CD4-positive, CD25-positive, alpha-beta regulatory T cell (primary cell): ENCODE data around the gene RSAD1. TPM values are rescaled to one million over a fixed set of nuclear protein-coding genes. Genes with fewer than 3 reads are reported as not detected.

ENCODE experiments used
- ATAC-seq, 2 donors: fragments of 150-1000 bp; cut with Tn5 transposase; one replicate each; pipeline ENCODE4 v1.10.0; 2021; ENCODE audit warnings: low read depth in 2 of 2, moderate number of reproducible peaks in 2 of 2, moderate library complexity in 1 of 2
- DNase-seq, 3 donors: peaks; one replicate each; pipeline versions ENCODE4 v3.0.0 to v3.0.0-alpha.2; 2012 to 2022; ENCODE audit warnings: mixed read lengths in 1 of 3
- H3K27ac ChIP-seq: one replicate; pipeline ENCODE4 v1.7.0; 2013; ENCODE audit warnings: mild to moderate bottlenecking, low read length; ENCODE audit not compliant: insufficient read depth, poor library complexity, severe bottlenecking
- H3K27me3 ChIP-seq: one replicate; pipeline ENCODE4 v1.7.0; 2013; ENCODE audit warnings: low read length; ENCODE audit not compliant: control insufficient read depth, insufficient read depth
- H3K36me3 ChIP-seq: one replicate; pipeline ENCODE4 v1.7.0; 2013; ENCODE audit warnings: mild to moderate bottlenecking, low read length, moderate library complexity; ENCODE audit not compliant: control insufficient read depth, insufficient read depth
- H3K4me1 ChIP-seq: 2 replicates; pipeline ENCODE4 v1.7.0; 2013; ENCODE audit warnings: mild to moderate bottlenecking, low read length; ENCODE audit not compliant: insufficient read depth, control insufficient read depth, poor library complexity, severe bottlenecking
- H3K4me3 ChIP-seq: one replicate; pipeline ENCODE4 v1.7.0; 2013; ENCODE audit warnings: low read depth, mild to moderate bottlenecking, low read length, moderate library complexity
- H3K9me3 ChIP-seq, 2 experiments: 1 replicate in 1 of 2; 2 replicates in 1 of 2; pipeline ENCODE4 v1.7.0; 2013; ENCODE audit warnings: low read length in 2 of 2, mild to moderate bottlenecking in 1 of 2, moderate library complexity in 1 of 2; ENCODE audit not compliant: control insufficient read depth in 2 of 2
- H3K27ac Mint-ChIP-seq, 3 donors: one replicate each; pipeline ENCODE4 v1.8.0; 2020 to 2022; ENCODE audit warnings: mild to moderate bottlenecking in 3 of 3, mixed read lengths in 3 of 3, moderate library complexity in 2 of 3
- H3K27me3 Mint-ChIP-seq: one replicate; pipeline ENCODE4 v1.8.0; 2022; ENCODE audit warnings: mild to moderate bottlenecking, mixed read lengths
- H3K36me3 Mint-ChIP-seq: one replicate; pipeline ENCODE4 v1.8.0; 2020; ENCODE audit warnings: mixed read lengths
- H3K4me1 Mint-ChIP-seq, 4 donors: one replicate each; pipeline ENCODE4 v1.8.0; 2020 to 2022; ENCODE audit warnings: mixed read lengths in 4 of 4, mild to moderate bottlenecking in 1 of 4
- H3K4me3 Mint-ChIP-seq, 4 donors: one replicate each; pipeline ENCODE4 v1.8.0; 2020 to 2022; ENCODE audit warnings: mild to moderate bottlenecking in 4 of 4, mixed read lengths in 4 of 4, moderate library complexity in 3 of 4
- H3K9me3 Mint-ChIP-seq, 7 donors: one replicate each; pipeline ENCODE4 v1.8.0; 2020 to 2022; ENCODE audit warnings: mixed read lengths in 7 of 7, mild to moderate bottlenecking in 3 of 7, moderate library complexity in 2 of 7
- polyA plus RNA-seq, 4 donors: library from polyadenylated mRNA; unstranded; fragments of 300-500 nt; fragmentation: Illumina TruSeq; gene quantifications; one replicate each; pipeline ENCODE4 v1.2.3, GENCODE V29; 2021
- total RNA-seq: library from RNA; stranded (reverse); gene quantifications from one replicate; pipeline ENCODE4 v1.2.3, GENCODE V29; 2022

The RSAD1 gene
- total and polyA plus RNA-seq, 5 donors from 2014 or later = 43.3 to 53.4 (median 45.3) TPM

- H3K4me1 ChIP-seq = no peaks in the 10 kb centered on the region
Measured at GRCh38 chr17:50451943-50452629, 26.6 kb upstream of the RSAD1 start.

DNA sequence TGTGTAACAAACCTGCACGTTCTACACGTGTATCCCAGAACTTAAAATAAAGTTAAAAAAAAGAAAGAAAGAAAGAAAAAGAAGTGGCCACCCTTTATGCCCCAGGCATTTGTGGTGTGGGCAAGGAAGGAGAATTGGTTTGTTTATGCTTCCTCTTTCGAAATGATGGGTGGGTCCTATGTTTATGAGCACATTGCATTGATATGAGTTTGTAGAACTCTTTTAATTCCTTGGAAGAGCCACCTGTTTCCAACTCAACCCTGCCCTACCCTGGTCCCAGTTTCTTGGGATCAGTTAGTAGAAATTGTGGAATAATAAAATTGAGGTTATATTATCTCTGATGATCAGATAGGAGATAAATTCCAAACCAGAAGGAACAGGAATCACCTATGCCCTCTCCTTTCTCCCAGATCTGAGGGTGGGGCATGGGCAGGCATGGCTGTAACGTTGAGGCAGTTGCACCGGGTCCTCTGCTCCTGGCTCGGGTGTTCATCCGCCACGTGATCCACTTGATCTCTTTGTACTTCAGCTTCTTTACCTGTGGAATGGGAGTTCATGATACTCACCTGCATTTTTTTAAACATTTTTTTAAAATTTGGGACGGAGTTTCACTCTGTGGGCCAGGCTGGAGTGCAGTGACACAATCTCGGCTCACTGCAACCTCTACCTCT lies 25.9 kb upstream of the RSAD1 start:
- Histone ChIP-seq H3K27me3 (no peaks in the 10 kb centered on the region), H3K27ac (no peak overlapping the region), H3K4me3 (no peak overlapping the region), H3K9me3 (no peaks in the 10 kb centered on the region), H3K36me3 (no peaks in the 10 kb centered on the region), H3K4me1 (no peaks in the 10 kb centered on the region)
- no peak for DNase-seq
- no peak overlapping the region for H3K4me3 Mint-ChIP-seq
- H3K4me1 Mint-ChIP-seq = no peaks in the 10 kb centered on the region
- H3K27ac Mint-ChIP-seq = no peak overlapping the region
- H3K9me3 Mint-ChIP-seq = no peaks in the 10 kb centered on the region
- ATAC-seq = no peak
- no peaks in the 10 kb centered on the region for H3K27me3 Mint-ChIP-seq
- H3K36me3 Mint-ChIP-seq = peaks cover 13% of the 10 kb centered on the region

More at GRCh38 chr17:50451943-50452629, 26.6 kb upstream of the RSAD1 start:
- Histone ChIP-seq H3K9me3 (no peaks in the 10 kb centered on the region), H3K27ac (no peak overlapping the region), H3K4me3 (no peak overlapping the region), H3K27me3 (no peaks in the 10 kb centered on the region), H3K36me3 (no peaks in the 10 kb centered on the region)
- Mint-ChIP-seq H3K27me3 (no peaks in the 10 kb centered on the region), H3K4me1 (no peaks in the 10 kb centered on the region), H3K9me3 (no peaks in the 10 kb centered on the region), H3K36me3 (peaks cover 13% of the 10 kb centered on the region), H3K27ac (no peak overlapping the region), H3K4me3 (no peak overlapping the region)
- DNase-seq (no peak), ATAC-seq (no peak)

DNA sequence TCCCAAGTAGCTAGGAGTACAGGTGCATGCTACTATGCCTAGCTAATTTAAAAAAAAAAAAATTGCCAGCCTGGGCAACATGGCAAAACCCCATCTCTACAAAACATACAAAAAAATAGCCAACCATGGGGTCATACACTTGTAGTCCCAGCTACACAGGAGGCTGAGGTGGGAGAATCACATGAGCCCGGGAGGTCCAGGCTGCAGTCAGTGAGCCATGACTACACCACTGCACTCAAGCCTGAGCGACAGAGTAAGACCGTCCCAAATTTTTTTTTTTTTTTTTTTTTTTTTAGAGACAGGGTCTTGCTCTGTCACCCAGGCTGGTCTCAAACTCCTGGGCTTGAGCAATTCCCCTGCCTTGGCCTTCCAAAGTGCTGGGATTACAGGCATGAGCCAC lies 24.8 kb upstream of the RSAD1 start:
- Mint-ChIP-seq H3K27me3 (no peaks in the 10 kb centered on the region), H3K9me3 (no peaks in the 10 kb centered on the region), H3K27ac (no peak overlapping the region), H3K36me3 (peaks cover 13% of the 10 kb centered on the region), H3K4me1 (no peaks in the 10 kb centered on the region), H3K4me3 (no peak overlapping the region)
- ATAC-seq (no peak), DNase-seq (no peak)
- Histone ChIP-seq H3K4me1 (no peaks in the 10 kb centered on the region), H3K36me3 (no peaks in the 10 kb centered on the region), H3K9me3 (no peaks in the 10 kb centered on the region), H3K27me3 (no peaks in the 10 kb centered on the region), H3K27ac (no peak overlapping the region), H3K4me3 (no peak overlapping the region)

GRCh38 chr17:50457621-50458020 lies 21.0 kb upstream of the RSAD1 start:
- no peaks in the 10 kb centered on the region for H3K4me1 ChIP-seq
- ATAC-seq = no peak
- H3K9me3 ChIP-seq = no peaks in the 10 kb centered on the region
- no peaks in the 10 kb centered on the region for H3K27me3 Mint-ChIP-seq
- no peak overlapping the region for H3K27ac ChIP-seq
- no peak overlapping the region for H3K4me3 Mint-ChIP-seq
- H3K36me3 ChIP-seq = no peaks in the 10 kb centered on the region
- H3K27ac Mint-ChIP-seq = no peak overlapping the region
- H3K9me3 Mint-ChIP-seq = no peaks in the 10 kb centered on the region
- no peak for DNase-seq
- peaks cover 9% of the 10 kb centered on the region for H3K36me3 Mint-ChIP-seq
- no peaks in the 10 kb centered on the region for H3K27me3 ChIP-seq
- H3K4me3 ChIP-seq = no peak overlapping the region
- no peaks in the 10 kb centered on the region for H3K4me1 Mint-ChIP-seq

DNA sequence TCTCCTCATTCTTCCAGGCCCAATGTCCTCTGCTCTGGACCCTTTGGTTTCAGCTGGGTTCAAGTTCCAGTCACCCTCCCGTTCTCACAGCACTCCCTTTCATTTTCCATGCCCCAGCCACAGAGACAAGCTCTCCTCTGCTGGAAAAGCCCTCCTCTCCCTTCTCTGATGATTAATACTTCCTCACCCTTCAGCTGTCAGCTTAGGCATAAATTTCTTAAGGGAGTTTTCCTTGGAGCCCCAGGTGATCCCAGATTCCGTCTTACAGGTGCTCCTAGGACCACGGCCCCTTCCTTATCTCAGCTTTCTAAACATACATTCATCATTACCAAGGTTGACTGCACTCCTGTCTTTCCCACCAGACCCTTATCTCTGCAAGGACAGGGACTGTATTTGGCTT lies 20.4 kb upstream of the RSAD1 start:
- ATAC-seq = no peak
- H3K27ac Mint-ChIP-seq = peak overlapping the region in 1 of 3 donors; percentile 94

DNA sequence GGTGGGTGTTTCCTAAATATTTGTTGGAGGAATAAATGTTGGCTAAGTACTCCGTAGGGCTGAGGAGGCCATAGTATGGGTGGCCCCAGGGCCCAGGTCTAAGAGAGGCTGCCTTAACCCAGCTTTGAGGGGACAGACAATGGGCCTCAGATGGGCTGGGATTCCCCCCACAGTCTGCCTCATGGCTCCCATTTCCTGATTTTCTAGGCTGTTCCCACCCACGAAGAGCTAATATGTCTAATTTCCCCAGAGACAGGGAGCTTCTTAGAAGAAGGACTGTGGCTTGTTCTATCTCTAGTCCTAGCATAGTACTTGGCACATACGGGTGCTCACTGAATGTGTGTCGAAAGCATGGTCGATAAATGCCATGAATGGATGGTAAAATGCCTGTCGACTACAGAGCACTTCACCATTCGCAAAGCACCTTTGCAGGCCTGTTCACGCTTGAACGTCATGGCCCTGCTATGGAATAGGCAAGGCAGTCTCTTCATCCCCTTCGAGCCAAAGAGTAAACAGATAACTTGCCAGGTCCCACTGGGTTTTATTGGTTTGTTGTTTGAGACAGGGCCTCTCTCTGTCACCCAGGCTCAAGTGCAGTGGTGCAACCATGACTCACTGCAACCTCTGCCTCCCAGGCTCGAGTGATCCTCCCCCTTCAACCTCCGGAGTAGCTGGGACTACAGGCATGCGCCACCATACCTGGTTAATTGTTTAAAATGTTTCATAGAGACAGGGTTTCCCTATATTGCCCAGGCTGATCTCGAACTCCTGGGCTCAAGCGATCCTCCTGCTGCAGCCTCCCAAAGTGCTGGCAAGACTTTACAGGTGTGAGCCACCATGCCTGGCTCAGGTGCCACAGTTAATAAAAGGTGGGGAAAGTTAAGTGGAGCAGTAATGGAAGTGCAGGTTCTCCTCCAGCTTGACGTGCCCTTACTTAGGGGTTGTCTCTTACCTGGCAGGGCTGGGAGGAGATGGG lies 19.7 kb upstream of the RSAD1 start:
- ATAC-seq (no peak), DNase-seq (no peak)
- H3K4me3 ChIP-seq = no peak overlapping the region
- H3K27ac ChIP-seq = no peak overlapping the region
- Mint-ChIP-seq H3K27me3 (no peaks in the 10 kb centered on the region), H3K4me3 (no peak overlapping the region), H3K4me1 (no peaks in the 10 kb centered on the region), H3K9me3 (no peaks in the 10 kb centered on the region), H3K27ac (peak overlapping the region in 1 of 3 donors; percentile 1), H3K36me3 (peaks cover 5% of the 10 kb centered on the region)
- H3K4me1 ChIP-seq = no peaks in the 10 kb centered on the region
- no peaks in the 10 kb centered on the region for H3K36me3 ChIP-seq
- H3K27me3 ChIP-seq = no peaks in the 10 kb centered on the region
- H3K9me3 ChIP-seq = no peaks in the 10 kb centered on the region

More for the DNA sequence above, 20.4 kb upstream of the RSAD1 start:
- Mint-ChIP-seq H3K4me3 (no peak overlapping the region), H3K4me1 (no peaks in the 10 kb centered on the region), H3K36me3 (peaks cover 9% of the 10 kb centered on the region), H3K27me3 (no peaks in the 10 kb centered on the region), H3K9me3 (no peaks in the 10 kb centered on the region)
- Histone ChIP-seq H3K4me1 (no peaks in the 10 kb centered on the region), H3K36me3 (no peaks in the 10 kb centered on the region), H3K27ac (no peak overlapping the region), H3K27me3 (no peaks in the 10 kb centered on the region), H3K9me3 (no peaks in the 10 kb centered on the region), H3K4me3 (no peak overlapping the region)
- no peak for DNase-seq

DNA sequence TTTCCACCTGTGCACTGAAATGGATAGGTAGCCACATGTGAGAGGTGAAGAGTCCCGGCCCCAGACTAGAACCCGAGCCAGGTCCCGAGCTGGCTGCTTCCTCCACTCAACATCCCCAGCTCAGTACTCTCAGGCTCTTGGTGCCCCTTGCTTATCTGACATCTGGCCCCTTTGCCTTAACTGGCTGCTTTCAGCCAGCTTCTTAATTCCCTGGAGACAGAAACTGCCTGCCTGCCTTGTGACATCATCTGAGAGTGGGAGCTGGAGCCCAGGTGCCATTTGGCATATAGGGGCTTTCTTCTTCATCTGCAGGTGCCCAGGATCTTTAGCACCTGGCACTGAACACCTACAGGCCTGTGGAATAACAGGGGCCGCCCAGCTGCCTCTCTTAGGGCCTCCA lies 18.9 kb upstream of the RSAD1 start:
- H3K36me3 Mint-ChIP-seq = peaks cover 5% of the 10 kb centered on the region
- H3K27me3 Mint-ChIP-seq = no peaks in the 10 kb centered on the region
- no peak overlapping the region for H3K4me3 Mint-ChIP-seq
- peaks cover 0 to under 1% (median 0%) of the 10 kb centered on the region in 4 donors for H3K4me1 Mint-ChIP-seq
- Histone ChIP-seq H3K4me1 (no peaks in the 10 kb centered on the region), H3K36me3 (no peaks in the 10 kb centered on the region), H3K27ac (no peak overlapping the region), H3K9me3 (no peaks in the 10 kb centered on the region), H3K4me3 (no peak overlapping the region), H3K27me3 (no peaks in the 10 kb centered on the region)
- ATAC-seq (no peak), DNase-seq (no peak)
- peaks cover 0 to 1% (median 0%) of the 10 kb centered on the region in 7 donors for H3K9me3 Mint-ChIP-seq
- no peak overlapping the region for H3K27ac Mint-ChIP-seq
